DND-41 (cell line): ENCODE data around the gene ULK1.

ENCODE experiments used
- CTCF ChIP-seq: IDR thresholded peaks from 2 replicates; pipeline ENCODE4 v1.5.1; 2012; ENCODE audit warnings: borderline replicate concordance, low read length, moderate library complexity, mild to moderate bottlenecking; ENCODE audit not compliant: poor library complexity, severe bottlenecking; ENCODE audit errors: extremely low read depth
- EZH2 ChIP-seq: IDR thresholded peaks from 3 replicates; pipeline ENCODE4 v1.6.1; 2012; ENCODE audit warnings: borderline replicate concordance, low read depth, mild to moderate bottlenecking, moderate library complexity, low read length, inconsistent platforms; ENCODE audit not compliant: severe bottlenecking

GRCh38 chr12:131856366-131857097 lies 37.9 kb upstream of the ULK1 start:
- TF ChIP-seq EZH2: no peak
- no peak for TF ChIP-seq CTCF
